ENCODE measurements around the gene ZNF219.

Gene ZNF219

GRCh38 chr14:21063479-21063878, 35.0 kb downstream of the ZNF219 start:
- DNase-seq: no peak

GRCh38 chr14:21061347-21061668, 37.1 kb downstream of the ZNF219 start:
- DNase-seq: no peak

GRCh38 chr14:21060614-21061346, 37.7 kb downstream of the ZNF219 start:
- DNase-seq: no peak

GRCh38 chr14:21059842-21060613, 38.4 kb downstream of the ZNF219 start:
- no peak for DNase-seq

GRCh38 chr14:21058903-21059302, 39.6 kb downstream of the ZNF219 start:
- DNase-seq: no peak

GRCh38 chr14:21057803-21058675, 40.4 kb downstream of the ZNF219 start, which contains the start of gene RNASE8:
Gene RNASE8, plus strand, starts transcription at chr14:21057822. Its CDS starts 71 bp downstream, at chr14:21057893.
- DNase-seq: no peak

GRCh38 chr14:21056520-21057163, 41.8 kb downstream of the ZNF219 start:
- no peak for DNase-seq

GRCh38 chr14:21055432-21056117, 42.9 kb downstream of the ZNF219 start:
- no peak for DNase-seq

- no peak for DNase-seq
Measured at GRCh38 chr14:21054768-21055145, 43.7 kb downstream of the ZNF219 start.

GRCh38 chr14:21054123-21054767, 44.2 kb downstream of the ZNF219 start:
- no peak for DNase-seq

GRCh38 chr14:21053184-21054122, 45.0 kb downstream of the ZNF219 start:
- no peak for DNase-seq

GRCh38 chr14:21050597-21050996, 47.9 kb downstream of the ZNF219 start:
- no peak for DNase-seq

- DNase-seq: no peak
Measured at GRCh38 chr14:21049271-21049673, 49.2 kb downstream of the ZNF219 start.

- DNase-seq: no peak
Measured at GRCh38 chr14:21048638-21049037, 49.8 kb downstream of the ZNF219 start.

GRCh38 chr14:21047378-21047781, 51.1 kb downstream of the ZNF219 start:
- no peak for DNase-seq

- DNase-seq: no peak
Measured at GRCh38 chr14:21043974-21044618, 54.4 kb downstream of the ZNF219 start.

GRCh38 chr14:21043387-21043973, 55.0 kb downstream of the ZNF219 start:
- no peak for DNase-seq

GRCh38 chr14:21042918-21043317, 55.5 kb downstream of the ZNF219 start:
- DNase-seq: no peak

GRCh38 chr14:21041676-21042433, 56.6 kb downstream of the ZNF219 start, which contains the start of gene RNASE7:
Gene RNASE7, plus strand, starts transcription at chr14:21042362. Its CDS starts 631 bp downstream, at chr14:21042993.
- DNase-seq: no peak
